Hepatocyte (in vitro differentiated cells): Measurements from ENCODE around the gene ALG2. TPM values are rescaled to one million over a fixed set of nuclear protein-coding genes. Genes with fewer than 3 reads are reported as not detected.

Source experiments
- DNase-seq: peaks from one replicate; pipeline ENCODE4 v3.0.0-alpha.2; 2016; ENCODE audit warnings: low spot score
- H2AFZ ChIP-seq: fragments of 200-600 bp; sonication (generic); 2 replicates; pipeline ENCODE4 v1.6.0; 2016; ENCODE audit warnings: antibody characterized with exemption, mild to moderate bottlenecking
- H3K27ac ChIP-seq: fragments of 200-600 bp; sonication (generic); 2 replicates; pipeline ENCODE4 v1.5.1; 2016; ENCODE audit warnings: mild to moderate bottlenecking
- H3K27me3 ChIP-seq: fragments of 200-600 bp; sonication (generic); 2 replicates; pipeline ENCODE4 v1.6.1; 2016
- H3K36me3 ChIP-seq: fragments of 200-600 bp; sonication (generic); replicated peaks from 2 replicates; pipeline ENCODE4 v1.5.1; 2016; ENCODE audit warnings: low read depth; ENCODE audit not compliant: insufficient read depth
- H3K4me1 ChIP-seq: fragments of 200-600 bp; sonication (generic); 2 replicates; pipeline ENCODE4 v1.5.1; 2016; ENCODE audit warnings: mild to moderate bottlenecking, moderate library complexity; ENCODE audit not compliant: insufficient read depth
- H3K4me2 ChIP-seq: fragments of 200-600 bp; sonication (generic); 2 replicates; pipeline ENCODE4 v1.6.0; 2016
- H3K4me3 ChIP-seq: fragments of 200-600 bp; sonication (generic); 2 replicates; pipeline ENCODE4 v1.5.1; 2016; ENCODE audit warnings: mild to moderate bottlenecking
- H3K79me2 ChIP-seq: fragments of 200-600 bp; sonication (generic); 2 replicates; pipeline ENCODE4 v1.6.0; 2017; ENCODE audit warnings: mild to moderate bottlenecking
- H3K9me2 ChIP-seq: fragments of 200-600 bp; sonication (generic); replicated peaks from 2 replicates; pipeline ENCODE4 v1.6.0; 2017; ENCODE audit warnings: mild to moderate bottlenecking; ENCODE audit not compliant: insufficient read depth
- H3K9me3 ChIP-seq: fragments of 200-600 bp; sonication (generic); 2 replicates; pipeline ENCODE4 v1.5.1; 2016; ENCODE audit warnings: low read depth, mild to moderate bottlenecking
- H4K20me1 ChIP-seq: fragments of 200-600 bp; sonication (generic); 2 replicates; pipeline ENCODE4 v1.6.0; 2016; ENCODE audit warnings: mild to moderate bottlenecking; ENCODE audit not compliant: insufficient read depth, poor library complexity, severe bottlenecking
- EZH2 ChIP-seq: fragments of 200-600 bp; sonication (generic); IDR thresholded peaks from 2 replicates; pipeline ENCODE4 v1.6.1; 2016; ENCODE audit warnings: antibody characterized with exemption, mild to moderate bottlenecking, borderline replicate concordance
- EZH2phosphoT487 ChIP-seq: fragments of 200-600 bp; sonication (generic); IDR thresholded peaks from one replicate; pipeline ENCODE4 v1.6.1; 2018; ENCODE audit warnings: antibody characterized with exemption, mild to moderate bottlenecking, low read depth, moderate library complexity; ENCODE audit not compliant: unreplicated experiment, severe bottlenecking
- WGBS: methylation state at CpG from one replicate; pipeline ENCODE4 v1.1.6; 2016; ENCODE audit warnings: low lambda C conversion rate; ENCODE audit errors: missing lambda C conversion rate; 5-methylcytosine and 5-hydroxymethylcytosine counted together
- polyA plus RNA-seq: library from polyadenylated mRNA; unstranded; fragments of >200 nt; fragmentation: Nextera tagmentation; extraction: Ambion mirVana; gene quantifications from 2 replicates; pipeline ENCODE4 v1.2.1, GENCODE V29; 2016
- total RNA-seq: library from RNA; depleted of rRNA; stranded (reverse); fragments of >200 nt; gene quantifications from 2 replicates; pipeline ENCODE4 v1.2.3, GENCODE V29; 2014
- TF ChIP-seq, protein P1 (sequence below): fragments of 200-600 bp; sonication (generic); IDR thresholded peaks from 2 replicates; pipeline ENCODE4 v1.5.1; 2016; ENCODE audit warnings: antibody characterized with exemption, mild to moderate bottlenecking; ENCODE audit not compliant: poor library complexity

The ALG2 gene
- total and polyA plus RNA-seq, 2 experiments from 2014 or later, result 51.9 to 64.0 TPM

- Histone ChIP-seq H3K4me2 (no peak overlapping the region), H3K9me2 (no peaks in the 10 kb centered on the region), H3K4me3 (no peak overlapping the region), H3K27me3 (peaks cover 8% of the 10 kb centered on the region), H4K20me1 (no peaks in the 10 kb centered on the region), H3K79me2 (no peaks in the 10 kb centered on the region), H3K9me3 (no peaks in the 10 kb centered on the region), H3K4me1 (peaks cover 5% of the 10 kb centered on the region), H2AFZ (no peak overlapping the region), H3K27ac (no peak overlapping the region), H3K36me3 (no peaks in the 10 kb centered on the region)
- DNase-seq, result no peak
- TF ChIP-seq, protein P1, sequence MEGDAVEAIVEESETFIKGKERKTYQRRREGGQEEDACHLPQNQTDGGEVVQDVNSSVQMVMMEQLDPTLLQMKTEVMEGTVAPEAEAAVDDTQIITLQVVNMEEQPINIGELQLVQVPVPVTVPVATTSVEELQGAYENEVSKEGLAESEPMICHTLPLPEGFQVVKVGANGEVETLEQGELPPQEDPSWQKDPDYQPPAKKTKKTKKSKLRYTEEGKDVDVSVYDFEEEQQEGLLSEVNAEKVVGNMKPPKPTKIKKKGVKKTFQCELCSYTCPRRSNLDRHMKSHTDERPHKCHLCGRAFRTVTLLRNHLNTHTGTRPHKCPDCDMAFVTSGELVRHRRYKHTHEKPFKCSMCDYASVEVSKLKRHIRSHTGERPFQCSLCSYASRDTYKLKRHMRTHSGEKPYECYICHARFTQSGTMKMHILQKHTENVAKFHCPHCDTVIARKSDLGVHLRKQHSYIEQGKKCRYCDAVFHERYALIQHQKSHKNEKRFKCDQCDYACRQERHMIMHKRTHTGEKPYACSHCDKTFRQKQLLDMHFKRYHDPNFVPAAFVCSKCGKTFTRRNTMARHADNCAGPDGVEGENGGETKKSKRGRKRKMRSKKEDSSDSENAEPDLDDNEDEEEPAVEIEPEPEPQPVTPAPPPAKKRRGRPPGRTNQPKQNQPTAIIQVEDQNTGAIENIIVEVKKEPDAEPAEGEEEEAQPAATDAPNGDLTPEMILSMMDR, result no peak
- TF ChIP-seq EZH2 (no peak), EZH2phosphoT487 (no peak)
- WGBS, result 84% methylated on average over 7 of the region's 10 CpGs
Observed at GRCh38 chr9:99184110-99184474, 37.6 kb downstream of the ALG2 start.

- 79% methylated on average over 3 of the region's 3 CpGs for WGBS
- no peak for TF ChIP-seq EZH2phosphoT487
- TF ChIP-seq, protein P1, result no peak
- no peak for TF ChIP-seq EZH2
- H3K4me2 ChIP-seq, result no peak overlapping the region
- DNase-seq, result no peak
- no peaks in the 10 kb centered on the region for H3K9me2 ChIP-seq
- no peaks in the 10 kb centered on the region for H3K36me3 ChIP-seq
- H3K4me1 ChIP-seq, result peaks cover 5% of the 10 kb centered on the region
- peaks cover 3% of the 10 kb centered on the region for H3K27me3 ChIP-seq
- H4K20me1 ChIP-seq, result no peaks in the 10 kb centered on the region
- no peak overlapping the region for H2AFZ ChIP-seq
- no peaks in the 10 kb centered on the region for H3K9me3 ChIP-seq
- H3K27ac ChIP-seq, result no peak overlapping the region
- H3K79me2 ChIP-seq, result no peaks in the 10 kb centered on the region
- no peak overlapping the region for H3K4me3 ChIP-seq
Observed at GRCh38 chr9:99183616-99184015, 38.1 kb downstream of the ALG2 start.

- Histone ChIP-seq H3K27ac (no peak overlapping the region), H3K36me3 (no peaks in the 10 kb centered on the region), H3K79me2 (no peaks in the 10 kb centered on the region), H3K27me3 (no peaks in the 10 kb centered on the region), H2AFZ (no peak overlapping the region), H3K4me2 (no peak overlapping the region), H3K9me3 (no peaks in the 10 kb centered on the region), H3K4me3 (no peak overlapping the region), H3K9me2 (no peaks in the 10 kb centered on the region), H4K20me1 (no peaks in the 10 kb centered on the region), H3K4me1 (peaks cover 5% of the 10 kb centered on the region)
- WGBS, result 95% methylated on average over 3 of the region's 3 CpGs
- no peak for DNase-seq
- TF ChIP-seq EZH2phosphoT487, result no peak
- TF ChIP-seq EZH2, result no peak
- TF ChIP-seq, protein P1, result no peak
Observed at GRCh38 chr9:99182356-99182755, 39.4 kb downstream of the ALG2 start.

- H3K27me3 ChIP-seq, result no peaks in the 10 kb centered on the region
- no peak overlapping the region for H3K27ac ChIP-seq
- no peak overlapping the region for H3K4me2 ChIP-seq
- no peaks in the 10 kb centered on the region for H4K20me1 ChIP-seq
- no peaks in the 10 kb centered on the region for H3K9me2 ChIP-seq
- H3K79me2 ChIP-seq, result no peaks in the 10 kb centered on the region
- H3K9me3 ChIP-seq, result no peaks in the 10 kb centered on the region
- peaks cover 7% of the 10 kb centered on the region for H3K4me1 ChIP-seq
- 92% methylated on average over 4 of the region's 4 CpGs for WGBS
- no peak for DNase-seq
- no peak for TF ChIP-seq EZH2phosphoT487
- TF ChIP-seq, protein P1, result no peak
- no peak for TF ChIP-seq EZH2
- H2AFZ ChIP-seq, result no peak overlapping the region
- H3K4me3 ChIP-seq, result no peak overlapping the region
- H3K36me3 ChIP-seq, result no peaks in the 10 kb centered on the region
Observed at GRCh38 chr9:99181621-99182020, 40.1 kb downstream of the ALG2 start.
